ENCODE results near the gene JARID2.

Gene JARID2

GRCh38 chr6:15366003-15366535 lies 120.2 kb downstream of the JARID2 start:
- no peaks in the 10 kb centered on the region for H3K9me3 ChIP-seq (replicated peaks; ENCODE audit: low read length)
- H3K4me3 ChIP-seq (ENCODE audit: low read length) = peak overlapping the region; percentile 20
- H3K4me1 ChIP-seq (ENCODE audit: control insufficient read depth, insufficient read depth, low read length) = peaks cover 14% of the 10 kb centered on the region
- H3K27me3 ChIP-seq (ENCODE audit: control insufficient read depth, insufficient read depth, low read length) = no peaks in the 10 kb centered on the region
- H3K9ac ChIP-seq (ENCODE audit: low read depth, low read length) = peak overlapping the region; percentile 50
- peak overlapping the region; percentile 65 for H3K4me2 ChIP-seq (ENCODE audit: low read length)
- H3K36me3 ChIP-seq (ENCODE audit: insufficient read depth, low read length) = no peaks in the 10 kb centered on the region

GRCh38 chr6:15366879-15367278 lies 121.0 kb downstream of the JARID2 start:
- Histone ChIP-seq H3K36me3 (ENCODE audit: insufficient read depth, low read length) (no peaks in the 10 kb centered on the region), H3K4me3 (ENCODE audit: low read length) (no peak overlapping the region), H3K27me3 (ENCODE audit: control insufficient read depth, insufficient read depth, low read length) (no peaks in the 10 kb centered on the region), H3K9ac (ENCODE audit: low read depth, low read length) (no peak overlapping the region), H3K9me3 (replicated peaks; ENCODE audit: low read length) (no peaks in the 10 kb centered on the region), H3K4me1 (ENCODE audit: control insufficient read depth, insufficient read depth, low read length) (peaks cover 14% of the 10 kb centered on the region), H3K4me2 (ENCODE audit: low read length) (no peak overlapping the region)

GRCh38 chr6:15368186-15368585 lies 122.3 kb downstream of the JARID2 start:
- Histone ChIP-seq H3K4me2 (ENCODE audit: low read length) (no peak overlapping the region), H3K27me3 (ENCODE audit: control insufficient read depth, insufficient read depth, low read length) (no peaks in the 10 kb centered on the region), H3K4me3 (ENCODE audit: low read length) (no peak overlapping the region), H3K4me1 (ENCODE audit: control insufficient read depth, insufficient read depth, low read length) (peaks cover 14% of the 10 kb centered on the region), H3K9ac (ENCODE audit: low read depth, low read length) (no peak overlapping the region), H3K9me3 (replicated peaks; ENCODE audit: low read length) (no peaks in the 10 kb centered on the region), H3K36me3 (ENCODE audit: insufficient read depth, low read length) (no peaks in the 10 kb centered on the region)

- H3K27me3 ChIP-seq (ENCODE audit: control insufficient read depth, insufficient read depth, low read length) = no peaks in the 10 kb centered on the region
- H3K9me3 ChIP-seq (replicated peaks; ENCODE audit: low read length) = no peaks in the 10 kb centered on the region
- H3K4me3 ChIP-seq (ENCODE audit: low read length) = no peak overlapping the region
- H3K4me1 ChIP-seq (ENCODE audit: control insufficient read depth, insufficient read depth, low read length) = peaks cover 14% of the 10 kb centered on the region
- H3K9ac ChIP-seq (ENCODE audit: low read depth, low read length) = no peak overlapping the region
- H3K36me3 ChIP-seq (ENCODE audit: insufficient read depth, low read length) = no peaks in the 10 kb centered on the region
- no peak overlapping the region for H3K4me2 ChIP-seq (ENCODE audit: low read length)
Measured at GRCh38 chr6:15368873-15369272, 123.0 kb downstream of the JARID2 start.

GRCh38 chr6:15369838-15370237 lies 124.0 kb downstream of the JARID2 start:
- Histone ChIP-seq H3K4me2 (ENCODE audit: low read length) (no peak overlapping the region), H3K27me3 (ENCODE audit: control insufficient read depth, insufficient read depth, low read length) (no peaks in the 10 kb centered on the region), H3K4me3 (ENCODE audit: low read length) (no peak overlapping the region), H3K4me1 (ENCODE audit: control insufficient read depth, insufficient read depth, low read length) (peaks cover 14% of the 10 kb centered on the region), H3K9me3 (replicated peaks; ENCODE audit: low read length) (no peaks in the 10 kb centered on the region), H3K9ac (ENCODE audit: low read depth, low read length) (no peak overlapping the region), H3K36me3 (ENCODE audit: insufficient read depth, low read length) (no peaks in the 10 kb centered on the region)

GRCh38 chr6:15370733-15371671 lies 125.1 kb downstream of the JARID2 start:
- Histone ChIP-seq H3K4me3 (ENCODE audit: low read length) (no peak overlapping the region), H3K4me1 (ENCODE audit: control insufficient read depth, insufficient read depth, low read length) (peaks cover 2% of the 10 kb centered on the region), H3K4me2 (ENCODE audit: low read length) (no peak overlapping the region), H3K27me3 (ENCODE audit: control insufficient read depth, insufficient read depth, low read length) (no peaks in the 10 kb centered on the region), H3K9me3 (replicated peaks; ENCODE audit: low read length) (no peaks in the 10 kb centered on the region), H3K36me3 (ENCODE audit: insufficient read depth, low read length) (no peaks in the 10 kb centered on the region), H3K9ac (ENCODE audit: low read depth, low read length) (no peak overlapping the region)

GRCh38 chr6:15372932-15373331 lies 127.1 kb downstream of the JARID2 start:
- Histone ChIP-seq H3K4me2 (ENCODE audit: low read length) (no peak overlapping the region), H3K27me3 (ENCODE audit: control insufficient read depth, insufficient read depth, low read length) (no peaks in the 10 kb centered on the region), H3K9me3 (replicated peaks; ENCODE audit: low read length) (no peaks in the 10 kb centered on the region), H3K4me1 (ENCODE audit: control insufficient read depth, insufficient read depth, low read length) (no peaks in the 10 kb centered on the region), H3K36me3 (ENCODE audit: insufficient read depth, low read length) (no peaks in the 10 kb centered on the region), H3K9ac (ENCODE audit: low read depth, low read length) (no peak overlapping the region), H3K4me3 (ENCODE audit: low read length) (no peak overlapping the region)

- Histone ChIP-seq H3K9ac (ENCODE audit: low read depth, low read length) (no peak overlapping the region), H3K4me2 (ENCODE audit: low read length) (no peak overlapping the region), H3K9me3 (replicated peaks; ENCODE audit: low read length) (no peaks in the 10 kb centered on the region), H3K4me1 (ENCODE audit: control insufficient read depth, insufficient read depth, low read length) (no peaks in the 10 kb centered on the region), H3K4me3 (ENCODE audit: low read length) (no peak overlapping the region), H3K36me3 (ENCODE audit: insufficient read depth, low read length) (no peaks in the 10 kb centered on the region), H3K27me3 (ENCODE audit: control insufficient read depth, insufficient read depth, low read length) (no peaks in the 10 kb centered on the region)
Measured at GRCh38 chr6:15374119-15374518, 128.2 kb downstream of the JARID2 start.

- Histone ChIP-seq H3K36me3 (ENCODE audit: insufficient read depth, low read length) (no peaks in the 10 kb centered on the region), H3K9me3 (replicated peaks; ENCODE audit: low read length) (no peaks in the 10 kb centered on the region), H3K4me3 (ENCODE audit: low read length) (no peak overlapping the region), H3K4me1 (ENCODE audit: control insufficient read depth, insufficient read depth, low read length) (no peaks in the 10 kb centered on the region), H3K4me2 (ENCODE audit: low read length) (no peak overlapping the region), H3K27me3 (ENCODE audit: control insufficient read depth, insufficient read depth, low read length) (no peaks in the 10 kb centered on the region), H3K9ac (ENCODE audit: low read depth, low read length) (no peak overlapping the region)
Measured at GRCh38 chr6:15375018-15375417, 129.1 kb downstream of the JARID2 start.

- H3K4me1 ChIP-seq (ENCODE audit: control insufficient read depth, insufficient read depth, low read length) = no peaks in the 10 kb centered on the region
- no peaks in the 10 kb centered on the region for H3K27me3 ChIP-seq (ENCODE audit: control insufficient read depth, insufficient read depth, low read length)
- no peak overlapping the region for H3K4me2 ChIP-seq (ENCODE audit: low read length)
- no peak overlapping the region for H3K4me3 ChIP-seq (ENCODE audit: low read length)
- no peaks in the 10 kb centered on the region for H3K36me3 ChIP-seq (ENCODE audit: insufficient read depth, low read length)
- no peaks in the 10 kb centered on the region for H3K9me3 ChIP-seq (replicated peaks; ENCODE audit: low read length)
- H3K9ac ChIP-seq (ENCODE audit: low read depth, low read length) = no peak overlapping the region
Measured at GRCh38 chr6:15375638-15376290, 129.9 kb downstream of the JARID2 start.

- H3K4me1 ChIP-seq (ENCODE audit: control insufficient read depth, insufficient read depth, low read length) = no peaks in the 10 kb centered on the region
- H3K4me3 ChIP-seq (ENCODE audit: low read length) = no peak overlapping the region
- H3K9ac ChIP-seq (ENCODE audit: low read depth, low read length) = no peak overlapping the region
- H3K36me3 ChIP-seq (ENCODE audit: insufficient read depth, low read length) = no peaks in the 10 kb centered on the region
- no peaks in the 10 kb centered on the region for H3K9me3 ChIP-seq (replicated peaks; ENCODE audit: low read length)
- H3K4me2 ChIP-seq (ENCODE audit: low read length) = no peak overlapping the region
- no peaks in the 10 kb centered on the region for H3K27me3 ChIP-seq (ENCODE audit: control insufficient read depth, insufficient read depth, low read length)
Measured at GRCh38 chr6:15376900-15377487, 131.1 kb downstream of the JARID2 start.

Data from skeletal muscle satellite cell (primary cell).